Heart left ventricle (tissue), 13 donors: Measurements from ENCODE around the gene TNRC18.

Source experiments
- CTCF ChIP-seq, 12 donors: fragments of 200-600 bp; sonication (generic) in 4 of 12; IDR thresholded peaks; one replicate each; pipeline versions ENCODE4 v1.5.0 to v1.8.0; 2018 to 2022; ENCODE audit warnings: antibody characterized with exemption in 12 of 12, mild to moderate bottlenecking in 5 of 12
- POLR2A ChIP-seq, 2 donors: fragments of 450-650 bp; IDR thresholded peaks; one replicate each; pipeline ENCODE4 v1.6.1; 2017; ENCODE audit warnings: antibody characterized with exemption in 2 of 2, mild to moderate bottlenecking in 2 of 2, moderate library complexity in 2 of 2
- donor health status: ischemic (EF 13 %, LVEDD 7.1; RV severe dilation, severe dysfunction).
- donor health status: DM: no; HTN: yes; CAD: no.
- donor health status: DM: no; HTN: no; CAD: no.
- donor health status: ischemic (EF 25% LVEDD 6.9; RV normal size, moderate dysfunction).
- donor health status: ischemic (EF 25% LVEDD 5.7; RV mildly dilated, moderate dysfunction).
- donor health status: ischemic (EF 35%, LVEDD 5.7; RV mildly dilated, moderate dysfunction).
- donor health status: nonischemic (EF 11% LVEDD 7.7; RV severe dilation, severe dysfunction).
- donor health status: DM: yes; HTN: yes; CAD: no.
- donor health status: PGD.
- donor health status: ischemic (EF 29% LVEDD 5.4; RV normal size, mild dysfunction).
- donor health status: nonischemic (EF 23%, LVEDD 6.1; RV moderate dilation, normal function).

- TF ChIP-seq CTCF (IDR thresholded peaks at IDR 0.05) (no peak), POLR2A (IDR thresholded peaks at IDR 0.05) (no peak)
Measured at GRCh38 chr7:5361446-5362127, 62.0 kb downstream of the TNRC18 start.
